GM23338 (cell line): ENCODE results near the gene CELF4. TPM values are rescaled to one million over a fixed set of nuclear protein-coding genes. Genes with fewer than 3 reads are reported as not detected.

Experiments used
- ATAC-seq: fragments of 200-7000 bp; cut with Tn5 transposase; 3 replicates; pipeline ENCODE4 v1.9.1; 2020
- DNase-seq: peaks from one replicate; pipeline ENCODE4 v3.0.0-alpha.2; 2015; ENCODE audit warnings: low spot score
- H2AFZ ChIP-seq: fragments of 200-600 bp; sonication (generic); 2 replicates; pipeline ENCODE4 v1.8.0; 2016; ENCODE audit warnings: antibody characterized with exemption, mild to moderate bottlenecking, moderate library complexity
- H3F3A ChIP-seq: fragments of 200-600 bp; sonication (generic); replicated peaks from 2 replicates; pipeline ENCODE4 v1.8.0; 2017; ENCODE audit warnings: antibody characterized with exemption, mixed run types, low read depth
- H3K27ac ChIP-seq: fragments of 200-600 bp; sonication (generic); 2 replicates; pipeline ENCODE4 v1.6.1; 2016; ENCODE audit warnings: low read depth
- H3K27me3 ChIP-seq: fragments of 200-600 bp; sonication (generic); 2 replicates; pipeline ENCODE4 v1.8.0; 2016; ENCODE audit warnings: mild to moderate bottlenecking, mixed run types, moderate library complexity; ENCODE audit not compliant: insufficient read depth
- H3K36me3 ChIP-seq: fragments of 200-600 bp; sonication (generic); 2 replicates; pipeline ENCODE4 v1.8.0; 2016; ENCODE audit warnings: mild to moderate bottlenecking; ENCODE audit not compliant: insufficient read depth
- H3K4me1 ChIP-seq: fragments of 200-600 bp; sonication (generic); 2 replicates; pipeline ENCODE4 v1.8.0; 2016; ENCODE audit warnings: mild to moderate bottlenecking, moderate library complexity; ENCODE audit not compliant: insufficient read depth
- H3K4me2 ChIP-seq: fragments of 200-600 bp; sonication (generic); 2 replicates; pipeline ENCODE4 v1.7.1; 2017; ENCODE audit warnings: mixed run types
- H3K4me3 ChIP-seq: fragments of 200-600 bp; sonication (generic); 2 replicates; pipeline ENCODE4 v1.6.1; 2016; ENCODE audit warnings: mixed run types
- H3K79me2 ChIP-seq: fragments of 200-600 bp; sonication (generic); replicated peaks from 2 replicates; pipeline ENCODE4 v1.8.0; 2017; ENCODE audit warnings: mild to moderate bottlenecking; ENCODE audit not compliant: insufficient read depth
- H3K9me2 ChIP-seq: fragments of 200-600 bp; sonication (generic); 2 replicates; pipeline ENCODE4 v1.8.0; 2017; ENCODE audit not compliant: insufficient read depth
- H4K20me1 ChIP-seq: fragments of 200-600 bp; sonication (generic); replicated peaks from 2 replicates; pipeline ENCODE4 v1.8.0; 2017; ENCODE audit warnings: mild to moderate bottlenecking; ENCODE audit not compliant: insufficient read depth
- H3K27ac Mint-ChIP-seq: 2 replicates; pipeline ENCODE4 v1.8.0; 2020; ENCODE audit warnings: inconsistent platforms, mild to moderate bottlenecking, moderate library complexity, mixed read lengths
- H3K27me3 Mint-ChIP-seq: 3 replicates; pipeline ENCODE4 v1.8.0; 2022; ENCODE audit warnings: low read depth, mild to moderate bottlenecking, moderate library complexity, mixed read lengths, inconsistent platforms; ENCODE audit not compliant: insufficient read depth, poor library complexity
- H3K36me3 Mint-ChIP-seq: 3 replicates; pipeline ENCODE4 v1.8.0; 2021; ENCODE audit warnings: low read depth, mild to moderate bottlenecking, inconsistent platforms, moderate library complexity, mixed read lengths
- H3K4me1 Mint-ChIP-seq: 3 replicates; pipeline ENCODE4 v1.8.0; 2020; ENCODE audit warnings: mild to moderate bottlenecking, inconsistent platforms, mixed read lengths
- H3K4me3 Mint-ChIP-seq: 3 replicates; pipeline ENCODE4 v1.8.0; 2021; ENCODE audit warnings: moderate library complexity, mild to moderate bottlenecking, inconsistent platforms, mixed read lengths
- H3K9me3 Mint-ChIP-seq: 3 replicates; pipeline ENCODE4 v1.8.0; 2020; ENCODE audit warnings: moderate library complexity, mild to moderate bottlenecking, inconsistent platforms, mixed read lengths
- EZH2 ChIP-seq: fragments of 200-600 bp; sonication (generic); IDR thresholded peaks from one replicate; pipeline ENCODE4 v1.8.0; 2017; ENCODE audit warnings: antibody characterized with exemption, mild to moderate bottlenecking, low read depth; ENCODE audit not compliant: unreplicated experiment
- EZH2phosphoT487 ChIP-seq: fragments of 200-600 bp; sonication (generic); IDR thresholded peaks from one replicate; pipeline ENCODE4 v1.8.1; 2018; ENCODE audit warnings: antibody characterized with exemption; ENCODE audit not compliant: unreplicated experiment
- NANOG ChIP-seq: IDR thresholded peaks from 2 replicates; pipeline ENCODE4 v1.6.1; 2016; ENCODE audit warnings: antibody characterized with exemption, borderline replicate concordance
- POLR2AphosphoS5 ChIP-seq: IDR thresholded peaks from 2 replicates; pipeline ENCODE4 v1.6.1; 2016; ENCODE audit warnings: antibody characterized with exemption, low read depth
- STAT1 ChIP-seq: IDR thresholded peaks from one replicate; pipeline ENCODE4 v1.6.1; 2016; ENCODE audit warnings: antibody characterized with exemption; ENCODE audit not compliant: unreplicated experiment
- ZNF114 ChIP-seq: fragments of 250-450 bp; sonication (Bioruptor Pico); IDR thresholded peaks from 2 replicates; pipeline ENCODE4 v1.5.0; 2020; ENCODE audit warnings: mild to moderate bottlenecking, moderate library complexity
- polyA plus RNA-seq: library from polyadenylated mRNA; unstranded; fragments of >200 nt; fragmentation: Nextera tagmentation; extraction: Ambion mirVana; gene quantifications from 2 replicates; pipeline ENCODE4 v1.2.1, GENCODE V29; 2016
- total RNA-seq: library from RNA; depleted of rRNA; stranded (reverse); fragments of >200 nt; shearing (Covaris generic); gene quantifications from 2 replicates; pipeline ENCODE4 v1.2.3, GENCODE V29; 2014
- TF ChIP-seq, protein P1 (sequence below): fragments of 250-450 bp; sonication (Bioruptor Pico); IDR thresholded peaks from 2 replicates; pipeline ENCODE4 v1.5.0; 2020; ENCODE audit warnings: mild to moderate bottlenecking, moderate library complexity
- TF ChIP-seq, protein P2 (sequence below), 2 experiments: fragments of 200-600 bp in 1 of 2; sonication (generic) in 1 of 2; conservative IDR thresholded peaks; 2 replicates each; pipeline versions ENCODE4 v1.5.1 to v1.6.1; 2016 to 2017; ENCODE audit warnings: antibody characterized with exemption in 2 of 2, low read depth in 2 of 2, mild to moderate bottlenecking in 2 of 2, moderate library complexity in 1 of 2

The CELF4 gene
- total and polyA plus RNA-seq, 2 experiments from 2014 or later, result 2.6 to 6.7 TPM

DNA sequence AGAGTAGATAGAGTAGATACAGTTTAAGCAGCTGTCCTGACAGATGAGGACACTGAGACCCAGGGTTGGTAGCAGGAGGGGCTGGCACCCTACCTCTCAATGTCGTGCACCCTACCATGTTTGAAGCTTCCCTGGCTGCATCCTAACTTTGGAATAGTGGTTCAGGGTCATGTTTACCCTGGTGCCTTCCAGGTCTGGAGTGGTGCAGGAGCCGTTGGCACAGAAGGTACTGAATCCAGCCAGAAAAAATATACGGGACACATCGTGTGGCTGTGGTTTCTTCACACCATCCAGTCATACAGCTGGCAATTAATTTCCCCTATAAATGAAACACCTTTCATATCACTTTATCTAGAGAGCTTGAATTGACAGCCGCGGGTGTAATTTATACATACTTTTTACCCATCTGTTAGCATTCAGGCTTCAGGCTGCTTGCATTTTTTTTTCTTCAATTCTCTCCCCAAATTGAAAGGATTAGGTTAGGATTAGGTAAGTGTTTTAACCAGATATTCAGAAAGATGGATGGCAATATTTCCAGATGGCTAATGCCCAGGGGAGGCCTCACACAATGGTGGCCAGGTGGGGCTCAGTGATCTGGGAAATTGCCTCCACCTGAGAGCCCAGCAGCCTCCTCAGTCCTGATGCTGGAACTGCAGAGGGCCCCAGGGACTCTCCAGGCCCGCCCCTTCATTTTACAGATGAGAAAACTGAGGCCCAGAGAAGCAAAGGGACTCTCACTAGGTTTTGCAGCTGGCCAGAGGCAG is 127.0 kb downstream of the CELF4 start (continued):
- TF ChIP-seq, protein P1, sequence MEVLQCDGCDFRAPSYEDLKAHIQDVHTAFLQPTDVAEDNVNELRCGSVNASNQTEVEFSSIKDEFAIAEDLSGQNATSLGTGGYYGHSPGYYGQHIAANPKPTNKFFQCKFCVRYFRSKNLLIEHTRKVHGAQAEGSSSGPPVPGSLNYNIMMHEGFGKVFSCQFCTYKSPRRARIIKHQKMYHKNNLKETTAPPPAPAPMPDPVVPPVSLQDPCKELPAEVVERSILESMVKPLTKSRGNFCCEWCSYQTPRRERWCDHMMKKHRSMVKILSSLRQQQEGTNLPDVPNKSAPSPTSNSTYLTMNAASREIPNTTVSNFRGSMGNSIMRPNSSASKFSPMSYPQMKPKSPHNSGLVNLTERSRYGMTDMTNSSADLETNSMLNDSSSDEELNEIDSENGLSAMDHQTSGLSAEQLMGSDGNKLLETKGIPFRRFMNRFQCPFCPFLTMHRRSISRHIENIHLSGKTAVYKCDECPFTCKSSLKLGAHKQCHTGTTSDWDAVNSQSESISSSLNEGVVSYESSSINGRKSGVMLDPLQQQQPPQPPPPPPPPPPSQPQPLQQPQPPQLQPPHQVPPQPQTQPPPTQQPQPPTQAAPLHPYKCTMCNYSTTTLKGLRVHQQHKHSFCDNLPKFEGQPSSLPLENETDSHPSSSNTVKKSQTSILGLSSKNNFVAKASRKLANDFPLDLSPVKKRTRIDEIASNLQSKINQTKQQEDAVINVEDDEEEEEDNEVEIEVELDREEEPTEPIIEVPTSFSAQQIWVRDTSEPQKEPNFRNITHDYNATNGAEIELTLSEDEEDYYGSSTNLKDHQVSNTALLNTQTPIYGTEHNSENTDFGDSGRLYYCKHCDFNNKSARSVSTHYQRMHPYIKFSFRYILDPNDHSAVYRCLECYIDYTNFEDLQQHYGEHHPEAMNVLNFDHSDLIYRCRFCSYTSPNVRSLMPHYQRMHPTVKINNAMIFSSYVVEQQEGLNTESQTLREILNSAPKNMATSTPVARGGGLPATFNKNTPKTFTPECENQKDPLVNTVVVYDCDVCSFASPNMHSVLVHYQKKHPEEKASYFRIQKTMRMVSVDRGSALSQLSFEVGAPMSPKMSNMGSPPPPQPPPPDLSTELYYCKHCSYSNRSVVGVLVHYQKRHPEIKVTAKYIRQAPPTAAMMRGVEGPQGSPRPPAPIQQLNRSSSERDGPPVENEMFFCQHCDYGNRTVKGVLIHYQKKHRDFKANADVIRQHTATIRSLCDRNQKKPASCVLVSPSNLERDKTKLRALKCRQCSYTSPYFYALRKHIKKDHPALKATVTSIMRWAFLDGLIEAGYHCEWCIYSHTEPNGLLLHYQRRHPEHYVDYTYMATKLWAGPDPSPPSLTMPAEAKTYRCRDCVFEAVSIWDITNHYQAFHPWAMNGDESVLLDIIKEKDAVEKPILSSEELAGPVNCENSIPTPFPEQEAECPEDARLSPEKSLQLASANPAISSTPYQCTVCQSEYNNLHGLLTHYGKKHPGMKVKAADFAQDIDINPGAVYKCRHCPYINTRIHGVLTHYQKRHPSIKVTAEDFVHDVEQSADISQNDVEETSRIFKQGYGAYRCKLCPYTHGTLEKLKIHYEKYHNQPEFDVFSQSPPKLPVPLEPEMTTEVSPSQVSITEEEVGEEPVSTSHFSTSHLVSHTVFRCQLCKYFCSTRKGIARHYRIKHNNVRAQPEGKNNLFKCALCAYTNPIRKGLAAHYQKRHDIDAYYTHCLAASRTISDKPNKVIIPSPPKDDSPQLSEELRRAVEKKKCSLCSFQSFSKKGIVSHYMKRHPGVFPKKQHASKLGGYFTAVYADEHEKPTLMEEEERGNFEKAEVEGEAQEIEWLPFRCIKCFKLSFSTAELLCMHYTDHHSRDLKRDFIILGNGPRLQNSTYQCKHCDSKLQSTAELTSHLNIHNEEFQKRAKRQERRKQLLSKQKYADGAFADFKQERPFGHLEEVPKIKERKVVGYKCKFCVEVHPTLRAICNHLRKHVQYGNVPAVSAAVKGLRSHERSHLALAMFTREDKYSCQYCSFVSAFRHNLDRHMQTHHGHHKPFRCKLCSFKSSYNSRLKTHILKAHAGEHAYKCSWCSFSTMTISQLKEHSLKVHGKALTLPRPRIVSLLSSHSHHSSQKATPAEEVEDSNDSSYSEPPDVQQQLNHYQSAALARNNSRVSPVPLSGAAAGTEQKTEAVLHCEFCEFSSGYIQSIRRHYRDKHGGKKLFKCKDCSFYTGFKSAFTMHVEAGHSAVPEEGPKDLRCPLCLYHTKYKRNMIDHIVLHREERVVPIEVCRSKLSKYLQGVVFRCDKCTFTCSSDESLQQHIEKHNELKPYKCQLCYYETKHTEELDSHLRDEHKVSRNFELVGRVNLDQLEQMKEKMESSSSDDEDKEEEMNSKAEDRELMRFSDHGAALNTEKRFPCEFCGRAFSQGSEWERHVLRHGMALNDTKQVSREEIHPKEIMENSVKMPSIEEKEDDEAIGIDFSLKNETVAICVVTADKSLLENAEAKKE (CRISPR knock-in tag), result no peak

DNA sequence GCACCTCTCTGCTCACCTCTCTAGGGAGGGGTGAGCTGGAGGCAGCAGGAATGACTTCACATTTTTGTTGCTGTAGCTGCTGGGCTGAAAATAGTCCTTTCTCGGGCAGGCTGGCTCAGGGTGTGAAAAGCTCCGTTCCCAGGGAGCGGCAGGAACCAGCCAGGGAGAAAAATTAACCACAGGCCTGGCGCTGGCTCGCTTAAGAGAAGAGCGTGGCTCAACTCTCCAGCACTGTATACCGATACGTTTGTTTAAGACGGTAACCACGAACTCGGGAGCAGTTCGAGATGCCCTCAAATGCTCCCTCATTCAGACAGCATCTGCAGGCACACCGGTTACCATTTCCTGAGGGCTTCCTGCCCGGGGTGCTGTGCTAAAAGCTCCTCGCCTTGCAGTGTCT is 129.6 kb downstream of the CELF4 start:
- Histone ChIP-seq H3K36me3 (no peaks in the 10 kb centered on the region), H3K27ac (no peak overlapping the region), H4K20me1 (no peaks in the 10 kb centered on the region), H3F3A (no peaks in the 10 kb centered on the region), H2AFZ (no peak overlapping the region), H3K4me2 (no peak overlapping the region), H3K27me3 (no peaks in the 10 kb centered on the region), H3K4me1 (no peaks in the 10 kb centered on the region), H3K79me2 (no peaks in the 10 kb centered on the region), H3K9me2 (no peaks in the 10 kb centered on the region), H3K4me3 (no peak overlapping the region)
- DNase-seq, result no peak
- no peak overlapping the region for H3K27ac Mint-ChIP-seq
- no peak overlapping the region for H3K4me3 Mint-ChIP-seq
- TF ChIP-seq POLR2AphosphoS5, result no peak
- no peak for TF ChIP-seq EZH2phosphoT487
- no peak for TF ChIP-seq NANOG
- no peak for TF ChIP-seq STAT1
- TF ChIP-seq ZNF114, result no peak
- no peak for TF ChIP-seq EZH2
- TF ChIP-seq, protein P2, sequence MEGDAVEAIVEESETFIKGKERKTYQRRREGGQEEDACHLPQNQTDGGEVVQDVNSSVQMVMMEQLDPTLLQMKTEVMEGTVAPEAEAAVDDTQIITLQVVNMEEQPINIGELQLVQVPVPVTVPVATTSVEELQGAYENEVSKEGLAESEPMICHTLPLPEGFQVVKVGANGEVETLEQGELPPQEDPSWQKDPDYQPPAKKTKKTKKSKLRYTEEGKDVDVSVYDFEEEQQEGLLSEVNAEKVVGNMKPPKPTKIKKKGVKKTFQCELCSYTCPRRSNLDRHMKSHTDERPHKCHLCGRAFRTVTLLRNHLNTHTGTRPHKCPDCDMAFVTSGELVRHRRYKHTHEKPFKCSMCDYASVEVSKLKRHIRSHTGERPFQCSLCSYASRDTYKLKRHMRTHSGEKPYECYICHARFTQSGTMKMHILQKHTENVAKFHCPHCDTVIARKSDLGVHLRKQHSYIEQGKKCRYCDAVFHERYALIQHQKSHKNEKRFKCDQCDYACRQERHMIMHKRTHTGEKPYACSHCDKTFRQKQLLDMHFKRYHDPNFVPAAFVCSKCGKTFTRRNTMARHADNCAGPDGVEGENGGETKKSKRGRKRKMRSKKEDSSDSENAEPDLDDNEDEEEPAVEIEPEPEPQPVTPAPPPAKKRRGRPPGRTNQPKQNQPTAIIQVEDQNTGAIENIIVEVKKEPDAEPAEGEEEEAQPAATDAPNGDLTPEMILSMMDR (conservative IDR thresholded peaks at IDR 0.05; ENCODE audit: low read depth in 2 of 2), result no peak
- H3K9me3 Mint-ChIP-seq, result no peaks in the 10 kb centered on the region
- H3K36me3 Mint-ChIP-seq, result no peaks in the 10 kb centered on the region
- no peak; the same call in 2 of the 3 replicates for ATAC-seq
- H3K4me1 Mint-ChIP-seq, result peaks cover 4% of the 10 kb centered on the region; the same call in 2 of the 3 replicates
- peaks cover 4% of the 10 kb centered on the region for H3K27me3 Mint-ChIP-seq
